ENCODE data around the gene NSMCE4A. TPM values are rescaled to one million over a fixed set of nuclear protein-coding genes. Genes with fewer than 3 reads are reported as not detected.

NSMCE4A gene
- total and polyA plus RNA-seq, 2 of the 4 experiments (the other 2 are of a cell fraction), result 13.4 to 33.2 TPM

DNA sequence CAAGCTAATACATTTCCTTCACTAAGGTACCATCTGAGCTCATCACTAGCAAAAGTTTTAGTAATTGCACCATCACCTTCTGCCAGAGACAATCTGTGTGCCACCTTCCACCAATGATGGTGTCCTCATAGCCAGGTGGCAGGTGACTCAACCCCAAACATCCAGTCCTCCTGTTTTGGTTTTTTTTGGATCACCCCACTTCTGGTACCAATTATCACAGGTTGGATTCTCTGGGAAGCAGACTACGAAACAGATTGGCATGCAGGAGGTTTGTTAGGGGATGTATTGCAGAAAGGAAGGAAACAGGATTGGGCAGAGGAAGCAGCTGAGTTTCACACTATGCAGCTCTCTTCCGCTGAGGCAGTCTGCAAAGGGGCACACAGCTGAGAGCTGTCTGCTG is 9.4 kb upstream of the NSMCE4A start:
- no peak overlapping the region for H4K5ac ChIP-seq (ENCODE audit: low read depth, low read length)
- intact Hi-C loops (cut with micrococcal nuclease) (no loop called here), dilution Hi-C loops (cut with HindIII; ENCODE audit: low sequenced_read_pairs, unreplicated experiment) (no loop called here), in situ Hi-C loops (cut with MboI; ENCODE audit: low sequenced_read_pairs) (no loop called here)
- no CpG with 5 or more reads among the region's 2 CpGs for WGBS, 2 experiments (ENCODE audit: extremely low coverage in 2 of 2, insufficient read length in 1 of 2)
- CTCF ChIA-PET, result no interaction called here
- no peaks in the 10 kb centered on the region for H3K36me3 ChIP-seq (ENCODE audit: control insufficient read depth, insufficient read depth, low read length)
- no peak overlapping the region for H2AK9ac ChIP-seq (replicated peaks; ENCODE audit: low read depth, low read length, poor library complexity)
- H3K27ac ChIP-seq (ENCODE audit: insufficient read depth, low read length), result no peak overlapping the region
- H2BK120ac ChIP-seq (ENCODE audit: low read depth, low read length), result no peak overlapping the region
- no peak overlapping the region for H3K18ac ChIP-seq (ENCODE audit: low read depth, low read length)
- H2AK5ac ChIP-seq (ENCODE audit: low read depth, low read length), result no peak overlapping the region
- BruUV-seq (replicated peaks), result no TSS peak
- no peak overlapping the region for H3K9ac ChIP-seq (ENCODE audit: low read depth, low read length)
- no peak overlapping the region for H2AFZ ChIP-seq (replicated peaks; ENCODE audit: low read length, poor library complexity)
- no peak overlapping the region for H3K56ac ChIP-seq (ENCODE audit: extremely low read depth, insufficient read depth, low read length)
- no peak for DNase-seq
- H3K23ac ChIP-seq (ENCODE audit: low read depth, low read length), result no peak overlapping the region
- H3K4ac ChIP-seq (ENCODE audit: low read depth, low read length), result no peak overlapping the region
- no peaks in the 10 kb centered on the region for H3K9me1 ChIP-seq (ENCODE audit: insufficient read depth, low read length)
- H3K14ac ChIP-seq (replicated peaks; ENCODE audit: low read depth, low read length), result no peak overlapping the region
- H2BK20ac ChIP-seq (ENCODE audit: low read depth, low read length), result no peak overlapping the region
- H4K8ac ChIP-seq (ENCODE audit: low read depth in 2 of 2, low read length in 2 of 2), result no peak overlapping the region
- no peak overlapping the region for H2BK15ac ChIP-seq (ENCODE audit: low read depth, low read length)
- no peaks in the 10 kb centered on the region for H3K79me1 ChIP-seq (ENCODE audit: low read depth in 1 of 2, low read length in 2 of 2)
- no peaks in the 10 kb centered on the region for H3K4me1 ChIP-seq (ENCODE audit: control insufficient read depth, insufficient read depth, low read length)
- no peak overlapping the region for H3K4me3 ChIP-seq (ENCODE audit: insufficient read depth, low read depth, low read length)
- H4K91ac ChIP-seq (ENCODE audit: insufficient read depth, low read depth, low read length), result no peak overlapping the region
- no peak for TF ChIP-seq CHD1 (IDR thresholded peaks at IDR 0.05; ENCODE audit: low read depth, low read length)
- no peak for TF ChIP-seq NFE2L2 (IDR thresholded peaks at IDR 0.05; ENCODE audit: low read depth, low read length)
- TF ChIP-seq MAZ (IDR thresholded peaks at IDR 0.05; ENCODE audit: borderline replicate concordance, low read depth, low read length), result no peak
- TF ChIP-seq MAFK (IDR thresholded peaks at IDR 0.05; ENCODE audit: low read depth, low read length), result no peak
- TF ChIP-seq ELK1 (IDR thresholded peaks at IDR 0.05; ENCODE audit: borderline replicate concordance, low read depth, low read length), result no peak
- no peak for TF ChIP-seq FOS (IDR thresholded peaks at IDR 0.05; ENCODE audit: low read depth, low read length)
- no peak for TF ChIP-seq CEBPB (IDR thresholded peaks at IDR 0.05; ENCODE audit: low read depth, low read length)
- no peak for TF ChIP-seq RFX5 (IDR thresholded peaks at IDR 0.05; ENCODE audit: low read depth, low read length)
- TF ChIP-seq MXI1 (IDR thresholded peaks at IDR 0.05; ENCODE audit: borderline replicate concordance, low read depth, low read length), result no peak
- no peak for TF ChIP-seq RAD21 (IDR thresholded peaks at IDR 0.05; ENCODE audit: low read length)
- TF ChIP-seq, protein P1, sequence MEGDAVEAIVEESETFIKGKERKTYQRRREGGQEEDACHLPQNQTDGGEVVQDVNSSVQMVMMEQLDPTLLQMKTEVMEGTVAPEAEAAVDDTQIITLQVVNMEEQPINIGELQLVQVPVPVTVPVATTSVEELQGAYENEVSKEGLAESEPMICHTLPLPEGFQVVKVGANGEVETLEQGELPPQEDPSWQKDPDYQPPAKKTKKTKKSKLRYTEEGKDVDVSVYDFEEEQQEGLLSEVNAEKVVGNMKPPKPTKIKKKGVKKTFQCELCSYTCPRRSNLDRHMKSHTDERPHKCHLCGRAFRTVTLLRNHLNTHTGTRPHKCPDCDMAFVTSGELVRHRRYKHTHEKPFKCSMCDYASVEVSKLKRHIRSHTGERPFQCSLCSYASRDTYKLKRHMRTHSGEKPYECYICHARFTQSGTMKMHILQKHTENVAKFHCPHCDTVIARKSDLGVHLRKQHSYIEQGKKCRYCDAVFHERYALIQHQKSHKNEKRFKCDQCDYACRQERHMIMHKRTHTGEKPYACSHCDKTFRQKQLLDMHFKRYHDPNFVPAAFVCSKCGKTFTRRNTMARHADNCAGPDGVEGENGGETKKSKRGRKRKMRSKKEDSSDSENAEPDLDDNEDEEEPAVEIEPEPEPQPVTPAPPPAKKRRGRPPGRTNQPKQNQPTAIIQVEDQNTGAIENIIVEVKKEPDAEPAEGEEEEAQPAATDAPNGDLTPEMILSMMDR (conservative IDR thresholded peaks at IDR 0.05; ENCODE audit: low read depth, low read length), result no peak
- TF ChIP-seq, protein P2, sequence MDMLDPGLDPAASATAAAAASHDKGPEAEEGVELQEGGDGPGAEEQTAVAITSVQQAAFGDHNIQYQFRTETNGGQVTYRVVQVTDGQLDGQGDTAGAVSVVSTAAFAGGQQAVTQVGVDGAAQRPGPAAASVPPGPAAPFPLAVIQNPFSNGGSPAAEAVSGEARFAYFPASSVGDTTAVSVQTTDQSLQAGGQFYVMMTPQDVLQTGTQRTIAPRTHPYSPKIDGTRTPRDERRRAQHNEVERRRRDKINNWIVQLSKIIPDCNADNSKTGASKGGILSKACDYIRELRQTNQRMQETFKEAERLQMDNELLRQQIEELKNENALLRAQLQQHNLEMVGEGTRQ (IDR thresholded peaks at IDR 0.05; ENCODE audit: low read depth, low read length), result no peak
- no peak for TF ChIP-seq RCOR1 (IDR thresholded peaks at IDR 0.05; ENCODE audit: insufficient replicate concordance, low read length)
- no peak for TF ChIP-seq POLR2A (IDR thresholded peaks at IDR 0.05; ENCODE audit: low read depth, low read length)
- no peaks in the 10 kb centered on the region for H3K27me3 ChIP-seq (ENCODE audit: control insufficient read depth, insufficient read depth, low read length)
- POLR2A ChIA-PET (ENCODE audit: unreplicated experiment), result no interaction called here
- H3K4me2 ChIP-seq (ENCODE audit: low read depth, low read length), result no peak overlapping the region
- H3K9me3 ChIP-seq (ENCODE audit: control insufficient read depth, insufficient read depth, low read length), result peaks cover 7% of the 10 kb centered on the region
- H2BK5ac ChIP-seq (ENCODE audit: low read depth, low read length, poor library complexity, severe bottlenecking), result no peak overlapping the region
- H4K20me1 ChIP-seq (ENCODE audit: insufficient read depth, low read length), result no peaks in the 10 kb centered on the region
- ATAC-seq (ENCODE audit: low read depth), result no peak

Data from IMR-90 (cell line).